ENCODE data around the gene ANKHD1. TPM values are rescaled to one million over a fixed set of nuclear protein-coding genes. Genes with fewer than 3 reads are reported as not detected.

The ANKHD1 gene
- total and polyA plus RNA-seq, 8 donors: 104 to 148 (median 136) TPM

GRCh38 chr5:140540227-140540626 is 138.6 kb downstream of the ANKHD1 start:
- peaks cover 0 to 100% of the 10 kb centered on the region in 2 donors for H3K36me3 ChIP-seq
- ATAC-seq: no peak
- no peak for TF ChIP-seq CTCF (IDR thresholded peaks at IDR 0.05)

GRCh38 chr5:140542972-140543371 is 141.3 kb downstream of the ANKHD1 start:
- H3K36me3 ChIP-seq: peaks cover 0 to 75% of the 10 kb centered on the region in 2 donors
- no peak overlapping the region for H3K4me3 ChIP-seq
- TF ChIP-seq CTCF (IDR thresholded peaks at IDR 0.05): no peak

More at GRCh38 chr5:140540227-140540626, 138.6 kb downstream of the ANKHD1 start:
- Histone ChIP-seq H3K27ac (no peak overlapping the region), H3K4me1 (no peaks in the 10 kb centered on the region), H3K27me3 (no peaks in the 10 kb centered on the region), H3K9me3 (no peaks in the 10 kb centered on the region), H3K4me3 (no peak overlapping the region)
- intact Hi-C loops (cut with DNase I): no loop called here
- DNase-seq: no peak

GRCh38 chr5:140544986-140545385 is 143.4 kb downstream of the ANKHD1 start:
- no peaks in the 10 kb centered on the region for H3K9me3 ChIP-seq
- H3K4me3 ChIP-seq: no peak overlapping the region
- no peak for TF ChIP-seq CTCF (IDR thresholded peaks at IDR 0.05)
- H3K27ac ChIP-seq: no peak overlapping the region
- peaks cover 30 to 42% of the 10 kb centered on the region in 2 donors for H3K4me1 ChIP-seq
- H3K36me3 ChIP-seq: peaks cover 0 to 67% of the 10 kb centered on the region in 2 donors
- DNase-seq: no peak
- ATAC-seq: no peak
- H3K27me3 ChIP-seq: no peaks in the 10 kb centered on the region
- intact Hi-C loops (cut with DNase I): no loop called here

More at GRCh38 chr5:140542972-140543371, 141.3 kb downstream of the ANKHD1 start:
- Histone ChIP-seq H3K4me1 (peaks cover 10 to 22% of the 10 kb centered on the region in 2 donors), H3K27me3 (no peaks in the 10 kb centered on the region), H3K9me3 (no peaks in the 10 kb centered on the region), H3K27ac (no peak overlapping the region)
- intact Hi-C loops (cut with DNase I): no loop called here
- no peak for ATAC-seq
- DNase-seq: no peak

- H3K4me3 ChIP-seq: no peak overlapping the region
- no peaks in the 10 kb centered on the region for H3K9me3 ChIP-seq
- peaks cover 0 to 67% of the 10 kb centered on the region in 2 donors for H3K36me3 ChIP-seq
- DNase-seq (no peak), ATAC-seq (no peak)
- peaks cover 31 to 45% of the 10 kb centered on the region in 2 donors for H3K4me1 ChIP-seq
- no peaks in the 10 kb centered on the region for H3K27me3 ChIP-seq
- TF ChIP-seq CTCF (IDR thresholded peaks at IDR 0.05): no peak
- intact Hi-C loops (cut with DNase I): no loop called here
- H3K27ac ChIP-seq: no peak overlapping the region
These were observed 144.0 kb downstream of the ANKHD1 start for GRCh38 chr5:140545606-140546005.

GRCh38 chr5:140546851-140547507 is 145.3 kb downstream of the ANKHD1 start:
- intact Hi-C loops (cut with DNase I): no loop called here
- peak overlapping the region in 1 of 2 donors; percentile 47 for H3K4me3 ChIP-seq
- ATAC-seq (no peak), DNase-seq (no peak)
- peaks cover 31 to 45% of the 10 kb centered on the region in 2 donors for H3K4me1 ChIP-seq
- H3K36me3 ChIP-seq: peaks cover 0 to 67% of the 10 kb centered on the region in 2 donors
- H3K9me3 ChIP-seq: no peaks in the 10 kb centered on the region
- H3K27me3 ChIP-seq: no peaks in the 10 kb centered on the region
- H3K27ac ChIP-seq: peak overlapping the region; percentile 93 to 95
- TF ChIP-seq CTCF (IDR thresholded peaks at IDR 0.05): no peak

All from left lung (tissue), 10 donors.